Activated CD4-positive, alpha-beta T cell treated with anti-CD3 and anti-CD28 coated beads, Interleukin-2, amount 50 U/mL, for 48 hours (primary cell): ENCODE measurements around the gene DZIP1L.
"Not testable (repeated sequence)": the region's sequence is repeated elsewhere in the genome, so short reads cannot be mapped to it uniquely, and the experiment has no call there.

ENCODE experiments used
- DNase-seq, 2 experiments: peaks; one replicate each; pipeline ENCODE4 v3.0.0-alpha.2; 2020

Gene DZIP1L

DNA sequence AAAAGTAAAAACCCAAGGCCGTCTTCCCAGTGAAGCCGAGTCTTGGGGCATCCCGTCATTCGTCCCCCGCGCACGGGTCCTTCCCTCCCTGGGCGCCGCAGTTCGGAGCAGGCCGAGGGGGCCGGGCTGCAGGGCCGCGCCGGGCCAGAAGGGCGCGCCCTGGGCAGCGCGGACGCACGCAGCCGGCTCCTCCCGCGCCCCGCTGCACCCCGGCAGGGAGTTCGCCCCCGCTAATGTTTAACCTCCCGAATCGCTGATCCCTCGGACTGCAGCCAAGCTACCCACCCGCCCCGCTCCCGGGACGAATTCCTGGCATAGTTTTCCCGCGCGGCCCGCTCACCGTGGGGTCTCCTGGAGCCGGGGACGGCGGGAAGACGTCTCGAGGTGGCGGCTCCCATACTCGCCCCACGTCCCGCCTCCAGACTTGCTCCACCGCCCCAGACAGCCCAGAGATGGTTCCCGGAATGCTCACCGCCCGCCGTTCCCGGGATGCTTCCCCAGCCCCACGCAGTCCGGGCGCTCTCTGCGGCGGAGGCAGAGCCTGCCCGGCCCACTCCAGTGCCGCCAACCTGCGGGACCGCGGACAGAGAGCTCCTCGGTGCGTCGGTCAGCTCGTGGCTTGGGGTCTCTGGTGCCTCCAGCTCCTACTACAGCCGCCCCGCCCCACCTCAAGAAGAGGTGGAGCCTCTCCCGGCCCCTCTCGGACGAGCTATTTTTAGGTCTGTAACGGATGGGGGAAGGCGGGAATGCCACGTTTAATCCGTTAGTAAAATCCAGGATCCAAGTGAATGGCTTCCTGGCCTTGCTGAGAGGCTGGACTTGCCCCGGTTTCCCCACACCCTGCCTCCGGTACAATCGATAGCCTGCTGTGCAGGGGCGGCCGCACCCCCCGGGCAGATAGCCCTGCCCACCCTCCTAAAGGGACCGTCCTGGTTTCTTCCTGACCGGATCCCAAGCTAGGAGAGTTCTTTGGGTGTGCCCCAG lies at the start of gene DZIP1L:
Gene DZIP1L (minus strand): TSS at position 621 of the 984 bp plus-strand sequence. CDS start 11,637 bp downstream, outside the sequence.
- DNase-seq = peak; percentile 34 to 36

- DNase-seq = no peak
Measured at GRCh38 chr3:138165061-138165460, 49.7 kb upstream of the DZIP1L start.

- DNase-seq = no peak
Measured at GRCh38 chr3:138157743-138158142, 42.3 kb upstream of the DZIP1L start.

- DNase-seq = no peak
Measured at GRCh38 chr3:138154534-138154933, 39.1 kb upstream of the DZIP1L start.

GRCh38 chr3:138148503-138148902 lies 33.1 kb upstream of the DZIP1L start:
- DNase-seq = no peak

- DNase-seq = not testable (repeated sequence)
Measured at GRCh38 chr3:138142181-138142580, 26.8 kb upstream of the DZIP1L start.

- no peak for DNase-seq
Measured at GRCh38 chr3:138140940-138141339, 25.5 kb upstream of the DZIP1L start.

GRCh38 chr3:138139691-138140090 lies 24.3 kb upstream of the DZIP1L start:
- DNase-seq = no peak

DNA sequence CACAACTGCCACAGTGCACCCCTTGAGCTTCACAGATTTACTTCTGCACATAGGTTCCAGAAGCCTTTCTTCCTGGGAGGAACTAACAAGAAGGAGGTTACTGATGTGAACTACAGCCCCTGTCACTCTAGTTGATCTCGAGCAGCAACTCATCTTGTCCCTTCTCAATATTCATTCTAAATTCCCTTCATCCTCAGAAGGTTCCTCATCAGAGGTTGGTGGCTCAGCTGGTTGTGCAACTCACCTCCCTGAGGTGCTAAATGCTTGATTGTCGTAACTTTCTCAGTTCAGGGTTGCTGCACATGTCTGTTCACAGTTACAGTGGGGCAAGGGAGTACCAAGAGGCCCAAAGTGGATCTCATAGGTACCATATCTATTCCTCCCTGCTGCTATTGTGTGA lies 22.5 kb upstream of the DZIP1L start:
- no peak for DNase-seq

DNA sequence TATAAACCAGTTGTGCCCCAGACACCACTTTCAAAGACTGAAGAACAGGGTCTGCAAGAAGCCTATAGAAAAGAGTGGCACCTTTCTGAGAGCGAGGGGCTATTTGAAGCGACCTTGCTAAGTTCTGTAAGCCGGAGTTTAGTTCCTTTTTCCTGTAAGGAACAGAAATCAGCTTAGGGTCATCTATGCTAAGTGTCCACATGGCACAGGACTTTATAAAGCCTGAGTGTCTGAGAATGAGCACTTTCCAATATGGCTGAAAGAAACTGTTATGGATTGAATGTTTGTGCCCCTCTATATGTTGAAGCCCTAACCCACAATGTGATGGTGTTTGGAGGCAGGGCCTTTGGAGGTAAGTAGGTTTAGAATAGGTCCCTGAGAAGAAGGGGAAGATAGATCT lies 20.8 kb upstream of the DZIP1L start:
- DNase-seq = no peak

DNA sequence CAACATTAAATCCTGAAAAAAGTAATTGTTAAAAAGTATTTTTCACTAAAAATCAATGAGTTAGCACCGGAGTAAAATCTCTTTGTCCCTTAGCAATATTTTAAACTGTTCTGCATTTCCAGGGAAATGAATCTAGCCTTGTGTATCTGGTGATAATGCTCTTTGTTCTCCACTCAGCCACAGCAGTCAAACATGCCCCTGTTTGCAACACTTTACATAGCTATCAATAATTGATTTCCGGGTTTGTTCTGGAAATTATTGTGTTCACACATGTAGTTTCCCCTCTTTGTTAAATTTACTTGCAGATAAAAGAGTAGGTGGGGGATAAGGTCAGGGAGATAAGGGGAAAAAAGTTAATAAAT lies 20.4 kb upstream of the DZIP1L start:
- DNase-seq = no peak

- no peak for DNase-seq
Measured at GRCh38 chr3:138135146-138135832, 19.9 kb upstream of the DZIP1L start.

- DNase-seq = no peak
Measured at GRCh38 chr3:138132239-138132638, 16.8 kb upstream of the DZIP1L start, which contains the start of gene A4GNT. TSS of gene A4GNT (minus strand) at chr3:138132390. CDS start at chr3:138131256, 1,134 bp downstream.

- DNase-seq = no peak
Measured at GRCh38 chr3:138127636-138128365, 12.4 kb upstream of the DZIP1L start.

DNA sequence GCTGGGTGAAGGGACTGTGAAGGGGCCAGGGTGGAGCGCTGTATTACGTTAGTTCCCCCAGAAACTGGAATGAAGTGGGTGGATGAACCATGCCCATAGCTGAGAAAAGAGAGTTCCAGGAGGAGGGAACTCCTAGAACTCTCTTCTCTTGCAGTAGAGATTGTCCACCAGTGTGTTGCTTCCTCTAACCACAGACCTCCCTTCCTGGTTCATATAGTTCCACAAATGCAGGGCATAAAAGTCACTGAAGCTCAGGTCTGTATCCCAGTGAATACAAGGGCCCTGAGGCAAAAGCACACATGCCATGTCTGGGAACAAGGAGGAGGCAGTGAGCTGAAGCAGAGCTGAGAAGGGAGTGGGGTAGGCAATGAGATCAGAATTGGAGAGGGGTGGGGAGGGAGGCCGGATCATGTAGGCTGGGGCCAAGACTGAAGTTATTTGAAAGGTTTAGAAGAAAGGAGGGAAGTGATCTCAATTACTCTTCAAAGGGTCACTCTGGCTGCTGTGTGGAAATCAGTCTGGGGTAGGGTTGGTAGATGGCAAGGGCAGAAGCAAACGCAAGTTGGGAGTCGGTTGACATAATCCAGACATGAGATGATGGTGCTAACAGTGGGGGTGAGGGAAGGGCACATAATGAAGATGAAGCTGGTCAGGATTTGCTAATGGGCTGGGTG lies 10.3 kb upstream of the DZIP1L start:
- DNase-seq = no peak

DNA sequence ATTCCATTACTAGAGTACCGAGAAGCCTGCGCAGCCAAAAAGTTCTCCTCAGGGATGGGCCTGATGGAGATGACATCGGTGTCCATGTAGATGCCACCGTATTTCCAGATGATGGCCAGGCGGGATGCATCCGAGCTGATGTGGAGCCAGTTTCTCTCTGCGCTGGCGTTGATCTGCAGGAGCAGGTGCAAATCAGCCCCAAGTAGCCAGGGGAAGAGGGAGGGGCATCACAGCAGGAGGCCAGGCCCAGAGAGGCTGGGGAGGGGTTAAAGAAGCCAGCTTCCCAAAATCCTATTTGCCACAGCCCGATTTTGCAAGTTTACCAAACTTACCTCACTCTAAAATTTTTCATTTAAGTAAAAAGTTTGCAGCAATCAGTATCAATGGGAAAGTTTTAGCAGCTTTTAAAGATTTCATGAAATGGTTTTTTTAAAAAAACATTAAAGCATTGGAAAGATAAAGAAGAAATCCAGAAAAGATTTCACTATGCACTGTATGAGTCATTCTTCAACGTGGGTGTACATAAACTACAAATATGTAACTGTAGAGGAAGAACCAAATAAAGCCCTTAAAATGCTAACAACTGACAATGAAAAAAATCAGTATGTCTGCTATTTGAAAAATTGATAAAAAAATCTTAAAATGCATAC lies 9.4 kb upstream of the DZIP1L start:
- no peak for DNase-seq

GRCh38 chr3:138124188-138124587 lies 8.8 kb upstream of the DZIP1L start:
- DNase-seq = no peak

DNA sequence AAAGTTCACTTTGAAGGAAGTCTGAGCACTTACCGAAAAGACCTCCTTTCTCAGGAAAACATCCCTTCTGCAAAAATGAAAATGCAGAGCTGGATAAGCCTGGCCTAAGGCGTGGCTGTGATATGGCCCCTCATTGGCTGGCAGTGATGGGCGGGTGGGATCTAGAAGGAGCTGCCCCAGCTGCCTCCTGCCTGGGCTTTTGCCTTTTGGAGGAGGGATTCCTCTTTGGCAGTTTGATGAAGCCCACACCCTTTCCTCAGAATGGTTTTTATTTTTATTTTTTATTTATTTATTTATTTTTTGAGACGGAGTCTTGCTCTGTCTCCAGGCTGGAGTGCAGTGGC lies 4.0 kb upstream of the DZIP1L start:
- DNase-seq = no peak

- peak; percentile 77 to 82 for DNase-seq
Measured at GRCh38 chr3:138118612-138119422, 3.4 kb upstream of the DZIP1L start.

GRCh38 chr3:138114431-138114918 lies 933 bp downstream of the DZIP1L start:
- DNase-seq = no peak

DNA sequence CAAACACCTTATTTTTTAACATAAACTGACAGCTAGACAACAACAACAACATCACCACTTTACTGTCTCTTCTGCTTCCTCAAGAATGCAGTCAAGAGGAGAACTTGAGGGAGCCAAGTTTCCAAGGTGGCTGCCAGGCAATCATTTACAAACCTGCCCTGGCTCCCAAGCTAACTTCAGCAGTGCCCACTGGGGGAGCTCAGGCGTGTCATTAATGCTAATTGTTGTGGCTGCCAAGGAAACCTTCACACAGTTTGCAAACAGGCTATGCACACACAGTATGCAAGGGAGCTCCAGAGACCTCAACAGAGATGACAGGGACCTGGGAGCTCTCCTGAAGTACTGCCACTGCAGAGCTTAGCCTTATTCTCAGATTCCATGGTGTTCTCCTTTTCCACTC lies 2.1 kb downstream of the DZIP1L start:
- DNase-seq = no peak
